Measurements from ENCODE around the gene RPL39.

The RPL39 gene

DNA sequence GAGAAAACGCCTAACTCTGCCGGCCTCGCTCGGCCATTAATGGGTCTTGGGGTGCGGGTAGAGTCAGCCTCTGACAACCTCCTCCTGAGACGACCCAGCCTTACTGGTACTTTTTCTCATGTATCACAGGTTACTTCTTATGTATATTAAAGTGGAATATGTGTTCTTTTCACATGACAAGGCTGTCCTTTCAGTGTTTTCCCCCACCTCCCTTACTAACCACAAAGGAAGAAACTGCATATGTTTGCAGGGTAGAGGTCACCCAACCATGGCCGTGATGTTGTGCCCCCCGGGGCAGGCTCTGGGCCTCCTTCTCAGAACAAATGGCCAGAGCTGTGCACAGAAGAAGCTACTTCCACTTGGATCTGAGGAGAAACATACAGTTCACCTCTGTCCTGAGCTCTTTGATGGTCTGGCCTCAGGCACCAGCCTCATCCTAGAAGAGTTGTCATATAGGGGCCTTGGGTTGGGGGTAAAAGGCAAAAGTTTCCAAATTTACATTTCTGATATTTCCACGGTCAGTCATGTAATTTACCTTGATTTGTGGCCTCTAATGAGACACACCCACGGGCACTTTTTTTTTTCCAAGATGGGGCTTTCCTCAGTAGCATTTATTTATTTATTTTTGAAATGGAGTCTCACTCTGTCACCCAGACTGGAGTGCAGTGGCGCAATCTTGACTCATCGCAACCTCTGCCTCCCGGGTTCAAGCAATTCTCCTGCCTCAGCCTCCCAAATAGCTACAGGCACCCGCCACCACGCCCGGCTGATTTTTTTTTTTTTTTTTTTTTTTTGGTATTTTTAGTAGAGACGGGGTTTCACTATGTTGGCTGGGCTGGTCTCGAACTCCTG, 31.2 kb downstream of the RPL39 start:
- TF ChIP-seq, protein P1, sequence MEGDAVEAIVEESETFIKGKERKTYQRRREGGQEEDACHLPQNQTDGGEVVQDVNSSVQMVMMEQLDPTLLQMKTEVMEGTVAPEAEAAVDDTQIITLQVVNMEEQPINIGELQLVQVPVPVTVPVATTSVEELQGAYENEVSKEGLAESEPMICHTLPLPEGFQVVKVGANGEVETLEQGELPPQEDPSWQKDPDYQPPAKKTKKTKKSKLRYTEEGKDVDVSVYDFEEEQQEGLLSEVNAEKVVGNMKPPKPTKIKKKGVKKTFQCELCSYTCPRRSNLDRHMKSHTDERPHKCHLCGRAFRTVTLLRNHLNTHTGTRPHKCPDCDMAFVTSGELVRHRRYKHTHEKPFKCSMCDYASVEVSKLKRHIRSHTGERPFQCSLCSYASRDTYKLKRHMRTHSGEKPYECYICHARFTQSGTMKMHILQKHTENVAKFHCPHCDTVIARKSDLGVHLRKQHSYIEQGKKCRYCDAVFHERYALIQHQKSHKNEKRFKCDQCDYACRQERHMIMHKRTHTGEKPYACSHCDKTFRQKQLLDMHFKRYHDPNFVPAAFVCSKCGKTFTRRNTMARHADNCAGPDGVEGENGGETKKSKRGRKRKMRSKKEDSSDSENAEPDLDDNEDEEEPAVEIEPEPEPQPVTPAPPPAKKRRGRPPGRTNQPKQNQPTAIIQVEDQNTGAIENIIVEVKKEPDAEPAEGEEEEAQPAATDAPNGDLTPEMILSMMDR (IDR thresholded peaks at IDR 0.05; ENCODE audit: low read depth, low read length, missing control alignments), result no peak
- H3K4me3 ChIP-seq (replicated peaks; ENCODE audit: low read depth, low read length), result no peak overlapping the region
- DNase-seq (ENCODE audit: extremely low read depth, low read depth), result no peak

DNA sequence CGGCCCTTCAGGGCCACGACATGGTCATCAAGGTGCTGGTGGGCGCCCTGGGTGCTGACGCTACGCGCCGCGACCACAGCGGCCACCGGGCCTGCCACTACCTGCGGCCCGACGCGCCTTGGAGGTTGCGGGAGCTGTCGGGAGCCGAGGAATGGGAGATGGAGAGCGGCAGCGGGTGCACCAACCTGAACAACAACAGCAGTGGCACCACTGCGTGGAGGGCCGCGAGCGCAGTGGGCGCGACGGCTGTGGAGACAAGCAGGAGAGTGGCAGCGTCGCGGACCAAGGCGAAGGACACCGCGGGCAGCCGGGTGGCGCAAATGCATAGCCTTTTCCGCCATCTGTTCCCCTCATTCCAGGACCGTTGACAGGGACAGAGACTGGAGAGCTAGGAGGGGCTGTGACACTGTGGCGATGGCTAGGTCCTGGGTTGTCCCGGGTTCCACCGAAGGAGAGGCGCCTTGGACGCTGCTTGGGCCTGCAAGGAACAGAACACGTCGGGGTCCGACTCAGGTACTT, 32.1 kb downstream of the RPL39 start:
- H3K4me3 ChIP-seq (replicated peaks; ENCODE audit: low read depth, low read length), result peak overlapping the region; percentile 39; the same call in 1 of the 2 replicates
- TF ChIP-seq, protein P1 (IDR thresholded peaks at IDR 0.05; ENCODE audit: low read depth, low read length, missing control alignments), result no peak
- no peak for DNase-seq (ENCODE audit: extremely low read depth, low read depth)

DNA sequence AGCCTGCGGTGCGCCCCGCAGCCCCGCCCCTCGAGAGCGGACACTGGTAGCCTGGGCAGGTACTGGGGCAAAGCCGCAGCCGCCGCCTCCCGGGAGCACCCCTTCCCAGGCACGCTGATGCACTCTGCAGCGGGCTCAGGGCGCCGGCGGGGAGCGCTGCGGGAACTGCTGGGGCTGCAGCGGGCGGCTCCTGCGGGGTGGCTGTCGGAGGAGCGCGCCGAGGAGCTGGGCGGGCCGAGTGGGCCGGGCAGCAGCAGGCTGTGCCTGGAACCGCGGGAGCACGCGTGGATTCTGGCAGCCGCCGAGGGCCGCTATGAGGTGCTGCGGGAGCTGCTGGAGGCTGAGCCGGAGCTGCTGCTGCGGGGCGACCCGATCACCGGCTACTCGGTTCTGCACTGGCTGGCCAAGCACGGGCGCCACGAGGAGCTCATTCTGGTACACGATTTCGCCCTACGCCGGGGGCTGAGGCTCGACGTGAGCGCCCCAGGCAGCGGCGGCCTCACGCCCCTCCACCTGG, 32.6 kb downstream of the RPL39 start:
- TF ChIP-seq, protein P1 (IDR thresholded peaks at IDR 0.05; ENCODE audit: low read depth, low read length, missing control alignments), result no peak
- DNase-seq (ENCODE audit: extremely low read depth, low read depth), result no peak
- peak overlapping the region; percentile 39 for H3K4me3 ChIP-seq (replicated peaks; ENCODE audit: low read depth, low read length)

DNA sequence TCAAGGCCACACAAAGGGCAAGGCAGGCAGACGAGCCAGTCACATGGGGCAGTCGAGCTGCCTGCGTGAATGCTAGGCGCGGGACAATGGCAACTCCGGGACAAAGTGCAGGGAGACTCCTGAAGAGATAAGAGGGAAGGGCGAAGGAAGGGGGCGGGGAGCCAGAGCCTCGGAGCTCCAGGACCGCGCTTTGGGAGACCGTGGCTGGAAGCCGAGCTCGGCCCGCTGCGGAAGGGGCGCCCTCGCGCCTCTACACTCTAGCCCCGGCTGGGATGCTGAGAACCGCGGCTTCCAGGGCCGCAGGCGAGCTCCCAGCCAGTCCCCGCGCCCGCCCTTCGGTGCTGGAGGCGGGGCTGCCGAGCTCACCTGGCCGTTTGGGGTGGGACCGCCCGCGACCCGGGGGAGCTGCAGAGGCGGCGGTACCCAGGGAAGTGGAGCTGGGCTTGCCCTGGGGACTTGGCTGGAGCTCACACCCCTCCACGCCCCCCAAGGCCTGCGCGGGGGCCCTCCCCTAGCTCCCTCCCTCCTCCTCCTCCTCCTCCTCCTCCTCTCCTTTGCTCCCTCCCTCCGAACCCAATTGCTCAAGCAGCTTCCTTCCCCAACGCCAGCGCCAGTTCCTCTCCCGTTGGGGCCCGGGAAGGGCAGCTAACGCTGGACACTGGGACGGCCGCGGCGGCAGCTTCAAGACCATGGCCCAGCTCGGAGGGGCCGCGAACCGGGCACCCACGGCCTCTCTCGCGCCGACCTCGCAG, 33.3 kb downstream of the RPL39 start, which contains the start of gene SOWAHD:
TSS of gene SOWAHD (plus strand) at position 610 of the 752 bp plus-strand sequence. CDS start at position 690, 80 bp downstream.
- DNase-seq (ENCODE audit: extremely low read depth, low read depth), result no peak
- peak within 1 kb of the TSS; percentile 39 for H3K4me3 ChIP-seq (replicated peaks; ENCODE audit: low read depth, low read length)
- TF ChIP-seq, protein P1 (IDR thresholded peaks at IDR 0.05; ENCODE audit: low read depth, low read length, missing control alignments), result no peak

DNA sequence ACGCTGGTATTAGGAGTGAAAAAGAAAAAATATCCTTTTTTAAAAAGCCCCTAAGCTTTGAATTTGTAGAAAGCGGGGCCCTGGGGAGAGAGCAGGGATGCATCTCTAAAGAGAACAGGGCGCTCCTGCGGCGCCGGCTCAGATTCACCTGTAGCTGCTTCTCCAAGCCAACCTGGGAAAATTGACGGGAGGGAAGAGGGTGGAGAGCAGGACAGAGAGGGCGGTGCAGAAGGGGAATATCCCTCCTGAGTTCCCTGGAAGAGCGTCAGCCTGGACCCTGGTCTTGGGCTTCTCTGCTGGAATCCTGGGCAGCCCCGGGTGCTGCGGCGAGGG, 33.8 kb downstream of the RPL39 start:
- no peak for DNase-seq (ENCODE audit: extremely low read depth, low read depth)
- H3K4me3 ChIP-seq (replicated peaks; ENCODE audit: low read depth, low read length), result no peak overlapping the region
- TF ChIP-seq, protein P1 (IDR thresholded peaks at IDR 0.05; ENCODE audit: low read depth, low read length, missing control alignments), result no peak

DNA sequence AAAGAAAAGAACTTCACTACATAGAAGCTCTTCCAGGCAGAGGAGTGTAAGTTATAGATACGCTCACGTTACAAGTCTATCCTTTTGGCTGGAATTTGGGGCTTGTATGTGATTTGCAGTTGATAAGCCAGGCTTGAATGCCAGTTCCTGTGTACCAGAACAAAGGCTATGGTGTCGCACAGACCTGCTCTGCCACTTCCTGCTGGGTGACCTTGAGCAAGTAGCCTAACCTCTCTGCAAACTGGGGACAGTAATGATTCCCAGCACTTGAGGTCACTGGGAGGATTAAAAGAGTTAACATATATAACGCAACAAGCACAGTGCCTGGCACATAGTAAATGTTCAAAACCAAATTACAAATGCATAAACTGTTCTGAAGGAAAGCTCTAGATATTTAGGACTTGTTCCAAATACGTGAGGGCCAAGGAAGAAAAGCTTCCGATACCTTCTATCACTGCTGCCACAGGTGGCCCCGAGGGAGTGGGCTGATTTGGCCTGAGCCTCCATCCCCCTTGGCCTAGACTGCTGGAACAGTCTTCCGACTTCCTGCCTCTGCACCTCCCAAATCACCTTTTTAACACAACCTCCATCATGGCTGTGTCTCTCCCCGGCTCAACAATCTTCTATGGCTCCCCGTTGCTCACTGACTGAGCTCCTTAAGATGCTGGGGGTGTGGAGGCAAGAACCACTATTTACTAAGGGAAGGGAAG, 34.3 kb downstream of the RPL39 start:
- DNase-seq (ENCODE audit: extremely low read depth, low read depth), result no peak
- TF ChIP-seq, protein P1 (IDR thresholded peaks at IDR 0.05; ENCODE audit: low read depth, low read length, missing control alignments), result no peak
- no peak overlapping the region for H3K4me3 ChIP-seq (replicated peaks; ENCODE audit: low read depth, low read length)
